Loucy (cell line): ENCODE measurements around the gene SH3GLB1.
A peak's percentile ranks its signal among the peaks of the same experiment; 100 is the strongest.

Source experiments
- H2AFZ ChIP-seq: fragments of 200-600 bp; sonication (generic); 2 replicates; pipeline ENCODE4 v1.6.0; 2016; ENCODE audit warnings: antibody characterized with exemption, mild to moderate bottlenecking, low read length, moderate library complexity
- H3F3A ChIP-seq: fragments of 200-600 bp; 2 replicates; pipeline ENCODE4 v1.6.0; 2016; ENCODE audit warnings: antibody characterized with exemption, low read depth, mild to moderate bottlenecking
- H3K27me3 ChIP-seq: fragments of 200-600 bp; sonication (generic); 2 replicates; pipeline ENCODE4 v1.6.1; 2014; ENCODE audit warnings: low read length, mild to moderate bottlenecking; ENCODE audit not compliant: insufficient read depth, poor library complexity, severe bottlenecking
- H3K36me3 ChIP-seq: fragments of 200-600 bp; sonication (generic); 2 replicates; pipeline ENCODE4 v1.6.1; 2016; ENCODE audit warnings: low read length; ENCODE audit not compliant: insufficient read depth
- H3K4me1 ChIP-seq: fragments of 200-600 bp; sonication (generic); 2 replicates; pipeline ENCODE4 v1.5.1; 2014; ENCODE audit warnings: low read length, mild to moderate bottlenecking; ENCODE audit not compliant: insufficient read depth, poor library complexity, severe bottlenecking
- H3K4me2 ChIP-seq: fragments of 200-600 bp; sonication (generic); 2 replicates; pipeline ENCODE4 v1.6.0; 2014; ENCODE audit warnings: antibody characterized with exemption, low read length, low read depth, mild to moderate bottlenecking; ENCODE audit not compliant: poor library complexity, severe bottlenecking
- H3K4me3 ChIP-seq: fragments of 200-600 bp; sonication (generic); 2 replicates; pipeline ENCODE4 v1.5.1; 2014; ENCODE audit warnings: low read length, mild to moderate bottlenecking, mixed read lengths; ENCODE audit not compliant: poor library complexity, severe bottlenecking
- H3K79me2 ChIP-seq: fragments of 200-600 bp; sonication (generic); 2 replicates; pipeline ENCODE4 v1.6.1; 2014; ENCODE audit warnings: low read length; ENCODE audit not compliant: insufficient read depth
- H3K9ac ChIP-seq: fragments of 200-600 bp; sonication (generic); 2 replicates; pipeline ENCODE4 v1.6.0; 2014; ENCODE audit warnings: mild to moderate bottlenecking, low read depth, low read length, moderate library complexity; ENCODE audit not compliant: poor library complexity, severe bottlenecking
- H3K9me2 ChIP-seq: fragments of 200-600 bp; sonication (generic); replicated peaks from 2 replicates; pipeline ENCODE4 v1.6.1; 2016; ENCODE audit warnings: low read depth, low read length, mixed read lengths
- H3K9me3 ChIP-seq: fragments of 200-600 bp; sonication (generic); 2 replicates; pipeline ENCODE4 v1.6.1; 2014; ENCODE audit warnings: mild to moderate bottlenecking, antibody characterized with exemption, low read length, low read depth; ENCODE audit not compliant: insufficient read depth
- H4K20me1 ChIP-seq: fragments of 200-600 bp; sonication (generic); 2 replicates; pipeline ENCODE4 v1.6.0; 2014; ENCODE audit warnings: antibody characterized with exemption, low read length, mild to moderate bottlenecking; ENCODE audit not compliant: insufficient read depth, poor library complexity, severe bottlenecking
- CTCF ChIP-seq: fragments of 200-600 bp; sonication (generic); conservative IDR thresholded peaks from 2 replicates; pipeline ENCODE4 v1.5.1; 2014; ENCODE audit warnings: mild to moderate bottlenecking, antibody characterized with exemption, low read length
- EZH2phosphoT487 ChIP-seq: fragments of 200-600 bp; IDR thresholded peaks from 2 replicates; pipeline ENCODE4 v1.6.1; 2018; ENCODE audit warnings: antibody characterized with exemption, mild to moderate bottlenecking, moderate library complexity, borderline replicate concordance

Gene SH3GLB1

GRCh38 chr1:86703696-86704457, 499 bp upstream of the SH3GLB1 start:
- no peaks in the 10 kb centered on the region for H3K9me2 ChIP-seq
- H3K9me3 ChIP-seq: no peaks in the 10 kb centered on the region
- H3F3A ChIP-seq: peaks cover 5% of the 10 kb centered on the region; the same call in 1 of the 2 replicates
- H3K36me3 ChIP-seq: no peaks in the 10 kb centered on the region
- peaks cover 27% of the 10 kb centered on the region for H3K4me1 ChIP-seq
- peak overlapping the region; percentile 99 for H2AFZ ChIP-seq
- peaks cover 39% of the 10 kb centered on the region for H3K79me2 ChIP-seq
- peak overlapping the region; percentile 99 for H3K4me2 ChIP-seq
- peak overlapping the region; percentile 87 for H3K4me3 ChIP-seq
- H3K9ac ChIP-seq: peak overlapping the region; percentile 86
- H4K20me1 ChIP-seq: peaks cover 37% of the 10 kb centered on the region
- H3K27me3 ChIP-seq: no peaks in the 10 kb centered on the region
- TF ChIP-seq CTCF (no peak), EZH2phosphoT487 (no peak)

DNA sequence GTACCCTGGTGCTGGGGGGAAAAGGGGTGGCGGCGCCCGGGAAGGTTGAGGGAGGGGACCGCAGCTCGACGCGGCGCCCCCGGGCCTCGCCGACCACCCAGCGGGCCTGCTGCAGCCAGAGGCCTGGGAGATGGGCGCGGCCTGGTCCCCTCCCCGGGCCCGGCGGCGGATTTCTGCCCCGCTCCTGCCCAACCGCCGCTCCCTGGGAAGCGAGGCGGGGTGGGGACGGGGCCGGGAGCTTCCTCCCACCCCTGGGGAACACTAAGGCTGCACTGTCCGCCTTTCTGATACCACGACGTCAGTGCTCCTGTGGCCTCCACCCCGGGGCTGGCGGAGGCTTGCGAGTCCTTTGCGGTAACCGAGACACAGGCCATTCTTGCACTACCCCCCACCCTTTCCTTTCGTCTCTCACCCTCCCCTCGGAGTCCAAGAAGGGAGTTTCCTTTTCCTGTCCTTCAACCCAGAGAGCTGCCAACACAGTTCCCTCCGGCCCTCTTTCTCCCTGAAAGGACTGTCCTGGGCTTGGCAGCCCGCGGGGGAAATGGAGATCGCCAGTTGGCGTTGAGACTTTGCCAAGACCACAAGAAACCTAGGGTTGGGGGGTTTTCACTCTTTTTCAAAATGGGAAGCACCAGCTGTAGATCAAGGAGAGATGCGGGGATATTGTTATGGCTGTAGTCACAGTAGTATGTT, 742 bp downstream of the SH3GLB1 start:
- TF ChIP-seq EZH2phosphoT487 (no peak), CTCF (no peak)
- Histone ChIP-seq H3K9me2 (no peaks in the 10 kb centered on the region), H3F3A (peaks cover 5% of the 10 kb centered on the region; the same call in 1 of the 2 replicates), H3K36me3 (no peaks in the 10 kb centered on the region), H3K9me3 (no peaks in the 10 kb centered on the region), H3K4me3 (peak overlapping the region; percentile 87), H3K27me3 (no peaks in the 10 kb centered on the region), H3K4me1 (peaks cover 37% of the 10 kb centered on the region), H4K20me1 (peaks cover 50% of the 10 kb centered on the region), H3K9ac (peak overlapping the region; percentile 86), H3K79me2 (peaks cover 51% of the 10 kb centered on the region), H3K4me2 (peak overlapping the region; percentile 99), H2AFZ (peak overlapping the region; percentile 99)

DNA sequence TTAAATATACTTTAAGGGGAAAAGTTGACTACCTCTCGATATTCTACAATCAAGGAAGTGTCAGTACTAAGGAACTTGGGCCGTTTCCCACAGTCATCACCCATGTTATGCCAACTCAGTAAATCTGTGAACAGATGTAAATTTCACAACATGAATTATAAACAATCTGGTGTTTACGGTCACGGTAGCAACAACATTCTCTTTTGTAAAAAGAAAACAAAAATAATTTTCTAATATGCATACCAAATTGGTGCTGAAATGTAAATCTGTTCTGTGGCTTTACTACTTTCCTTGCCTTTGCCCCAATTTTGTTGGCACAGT, 1.2 kb downstream of the SH3GLB1 start:
- H3K9me3 ChIP-seq: no peaks in the 10 kb centered on the region
- peak overlapping the region; percentile 99; the same call in 1 of the 2 replicates for H2AFZ ChIP-seq
- peaks cover 40% of the 10 kb centered on the region for H3K4me1 ChIP-seq
- H3K79me2 ChIP-seq: peaks cover 56% of the 10 kb centered on the region
- TF ChIP-seq CTCF: no peak
- no peak for TF ChIP-seq EZH2phosphoT487
- H3K9ac ChIP-seq: peak overlapping the region; percentile 86
- H3F3A ChIP-seq: peaks cover 5% of the 10 kb centered on the region; the same call in 1 of the 2 replicates
- no peaks in the 10 kb centered on the region for H3K27me3 ChIP-seq
- H3K36me3 ChIP-seq: no peaks in the 10 kb centered on the region
- H3K9me2 ChIP-seq: no peaks in the 10 kb centered on the region
- H3K4me2 ChIP-seq: peak overlapping the region; percentile 99
- H4K20me1 ChIP-seq: peaks cover 54% of the 10 kb centered on the region
- H3K4me3 ChIP-seq: peak overlapping the region; percentile 87
